ENCODE measurements around the gene AGPAT4.
A peak's percentile ranks its signal among the peaks of the same experiment; 100 is the strongest.

AGPAT4 gene

GRCh38 chr6:161212902-161213301 is 61.0 kb downstream of the AGPAT4 start:
- DNase-seq: no peak

GRCh38 chr6:161211380-161212035 is 62.4 kb downstream of the AGPAT4 start:
- CTCF ChIA-PET: interaction anchor here (0.9 to 1.7 kb wide), 3 partner anchors 10 to 27 kb away, joined by 3 to 4 read pairs (median 3); no protein-coding TSS in a partner anchor
- no peaks in the 10 kb centered on the region for H3K4me1 ChIP-seq (ENCODE audit: control extremely low read depth in 1 of 4, control insufficient read depth in 4 of 4, insufficient read depth in 4 of 4, low read length in 3 of 4)
- POLR2A ChIA-PET: no interaction called here
- H3K4me3 ChIP-seq (ENCODE audit: control insufficient read depth in 1 of 7, extremely low read depth in 1 of 7, insufficient read depth in 4 of 7, low read depth in 2 of 7, low read length in 6 of 7): no peak overlapping the region
- WGBS (ENCODE audit: insufficient coverage): 100% methylated on average over 1 of the region's 3 CpGs
- peaks cover 3 to 19% (median 7%) of the 10 kb centered on the region in 5 experiments for H3K9me3 ChIP-seq (ENCODE audit: control extremely low read depth in 1 of 5, control insufficient read depth in 4 of 5, insufficient read depth in 2 of 5, low read depth in 1 of 5, low read length in 4 of 5)
- H3K27me3 ChIP-seq (replicated peaks in 2 of 5; ENCODE audit: control insufficient read depth in 4 of 5, insufficient read depth in 5 of 5, low read length in 4 of 5): no peaks in the 10 kb centered on the region
- no peak for DNase-seq
- H3K36me3 ChIP-seq (ENCODE audit: control insufficient read depth in 4 of 4, insufficient read depth in 4 of 4, low read length in 3 of 4): peaks cover 2 to 18% (median 5%) of the 10 kb centered on the region in 4 experiments
- H3K27ac ChIP-seq (ENCODE audit: insufficient read depth in 1 of 2, low read depth in 1 of 2, low read length in 2 of 2, poor library complexity in 1 of 2, severe bottlenecking in 2 of 2): no peak overlapping the region

More at GRCh38 chr6:161212902-161213301, 61.0 kb downstream of the AGPAT4 start:
- WGBS (ENCODE audit: insufficient coverage): no CpG with 5 or more reads among the region's 1 CpG
- CTCF ChIA-PET: interaction anchor here (1.7 kb wide), 1 partner anchor 12 kb away, joined by 4 read pairs; no protein-coding TSS in a partner anchor
- Histone ChIP-seq H3K27me3 (replicated peaks in 2 of 5; ENCODE audit: control insufficient read depth in 4 of 5, insufficient read depth in 5 of 5, low read length in 4 of 5) (no peaks in the 10 kb centered on the region), H3K9me3 (ENCODE audit: control extremely low read depth in 1 of 5, control insufficient read depth in 4 of 5, insufficient read depth in 2 of 5, low read depth in 1 of 5, low read length in 4 of 5) (peaks cover 3 to 19% (median 7%) of the 10 kb centered on the region in 5 experiments), H3K27ac (ENCODE audit: insufficient read depth in 1 of 2, low read depth in 1 of 2, low read length in 2 of 2, poor library complexity in 1 of 2, severe bottlenecking in 2 of 2) (no peak overlapping the region), H3K4me3 (ENCODE audit: control insufficient read depth in 1 of 7, extremely low read depth in 1 of 7, insufficient read depth in 4 of 7, low read depth in 2 of 7, low read length in 6 of 7) (no peak overlapping the region), H3K36me3 (ENCODE audit: control insufficient read depth in 4 of 4, insufficient read depth in 4 of 4, low read length in 3 of 4) (peaks cover 3 to 27% (median 10%) of the 10 kb centered on the region in 4 experiments), H3K4me1 (ENCODE audit: control extremely low read depth in 1 of 4, control insufficient read depth in 4 of 4, insufficient read depth in 4 of 4, low read length in 3 of 4) (no peaks in the 10 kb centered on the region)
- POLR2A ChIA-PET: no interaction called here

- WGBS (ENCODE audit: insufficient coverage): no CpG with 5 or more reads among the region's 2 CpGs
- H3K27ac ChIP-seq (ENCODE audit: insufficient read depth in 1 of 2, low read depth in 1 of 2, low read length in 2 of 2, poor library complexity in 1 of 2, severe bottlenecking in 2 of 2): no peak overlapping the region
- ChIA-PET POLR2A (no interaction called here), CTCF (interaction anchor here (0.9 to 1.5 kb wide), 4 partner anchors 18 to 157 kb away, joined by 3 read pairs; no protein-coding TSS in a partner anchor)
- peaks cover 0 to 11% (median 2%) of the 10 kb centered on the region in 4 experiments for H3K36me3 ChIP-seq (ENCODE audit: control insufficient read depth in 4 of 4, insufficient read depth in 4 of 4, low read length in 3 of 4)
- no peak overlapping the region for H3K4me3 ChIP-seq (ENCODE audit: control insufficient read depth in 1 of 7, extremely low read depth in 1 of 7, insufficient read depth in 4 of 7, low read depth in 2 of 7, low read length in 6 of 7)
- no peak for DNase-seq
- H3K4me1 ChIP-seq (ENCODE audit: control extremely low read depth in 1 of 4, control insufficient read depth in 4 of 4, insufficient read depth in 4 of 4, low read length in 3 of 4): no peaks in the 10 kb centered on the region
- peaks cover 3 to 15% (median 5%) of the 10 kb centered on the region in 5 experiments for H3K9me3 ChIP-seq (ENCODE audit: control extremely low read depth in 1 of 5, control insufficient read depth in 4 of 5, insufficient read depth in 2 of 5, low read depth in 1 of 5, low read length in 4 of 5)
- no peaks in the 10 kb centered on the region for H3K27me3 ChIP-seq (replicated peaks in 2 of 5; ENCODE audit: control insufficient read depth in 4 of 5, insufficient read depth in 5 of 5, low read length in 4 of 5)
These were observed 63.0 kb downstream of the AGPAT4 start for GRCh38 chr6:161210857-161211256.

GRCh38 chr6:161207200-161207599 is 66.7 kb downstream of the AGPAT4 start:
- CTCF ChIA-PET: interaction anchor here (1.3 to 1.5 kb wide), 3 partner anchors 8 to 12 kb away, joined by 3 to 4 read pairs (median 3); no protein-coding TSS in a partner anchor

GRCh38 chr6:161204866-161205557 is 68.8 kb downstream of the AGPAT4 start:
- no peak for DNase-seq
- CTCF ChIA-PET: interaction anchor here (1.5 kb wide), 1 partner anchor 18 kb away, joined by 3 read pairs; no protein-coding TSS in a partner anchor
- H3K36me3 ChIP-seq (ENCODE audit: control insufficient read depth in 4 of 4, insufficient read depth in 4 of 4, low read length in 3 of 4): peaks cover 0 to 3% (median 0%) of the 10 kb centered on the region in 4 experiments
- H3K27ac ChIP-seq (ENCODE audit: insufficient read depth in 1 of 2, low read depth in 1 of 2, low read length in 2 of 2, poor library complexity in 1 of 2, severe bottlenecking in 2 of 2): no peak overlapping the region
- 84% methylated on average over 11 of the region's 11 CpGs for WGBS (ENCODE audit: insufficient coverage)
- POLR2A ChIA-PET: no interaction called here
- peaks cover 0 to 2% (median 0%) of the 10 kb centered on the region in 5 experiments for H3K9me3 ChIP-seq (ENCODE audit: control extremely low read depth in 1 of 5, control insufficient read depth in 4 of 5, insufficient read depth in 2 of 5, low read depth in 1 of 5, low read length in 4 of 5)
- peaks cover 3 to 17% (median 15%) of the 10 kb centered on the region in 4 experiments for H3K4me1 ChIP-seq (ENCODE audit: control extremely low read depth in 1 of 4, control insufficient read depth in 4 of 4, insufficient read depth in 4 of 4, low read length in 3 of 4)
- no peak overlapping the region for H3K4me3 ChIP-seq (ENCODE audit: control insufficient read depth in 1 of 7, extremely low read depth in 1 of 7, insufficient read depth in 4 of 7, low read depth in 2 of 7, low read length in 6 of 7)
- H3K27me3 ChIP-seq (replicated peaks in 2 of 5; ENCODE audit: control insufficient read depth in 4 of 5, insufficient read depth in 5 of 5, low read length in 4 of 5): no peaks in the 10 kb centered on the region

More at GRCh38 chr6:161207200-161207599, 66.7 kb downstream of the AGPAT4 start:
- DNase-seq: no peak
- no CpG with 5 or more reads among the region's 4 CpGs for WGBS (ENCODE audit: insufficient coverage)
- H3K27ac ChIP-seq (ENCODE audit: insufficient read depth in 1 of 2, low read depth in 1 of 2, low read length in 2 of 2, poor library complexity in 1 of 2, severe bottlenecking in 2 of 2): no peak overlapping the region
- POLR2A ChIA-PET: no interaction called here
- H3K27me3 ChIP-seq (replicated peaks in 2 of 5; ENCODE audit: control insufficient read depth in 4 of 5, insufficient read depth in 5 of 5, low read length in 4 of 5): no peaks in the 10 kb centered on the region
- no peaks in the 10 kb centered on the region for H3K4me1 ChIP-seq (ENCODE audit: control extremely low read depth in 1 of 4, control insufficient read depth in 4 of 4, insufficient read depth in 4 of 4, low read length in 3 of 4)
- H3K4me3 ChIP-seq (ENCODE audit: control insufficient read depth in 1 of 7, extremely low read depth in 1 of 7, insufficient read depth in 4 of 7, low read depth in 2 of 7, low read length in 6 of 7): no peak overlapping the region
- peaks cover 0 to 5% (median 2%) of the 10 kb centered on the region in 5 experiments for H3K9me3 ChIP-seq (ENCODE audit: control extremely low read depth in 1 of 5, control insufficient read depth in 4 of 5, insufficient read depth in 2 of 5, low read depth in 1 of 5, low read length in 4 of 5)
- H3K36me3 ChIP-seq (ENCODE audit: control insufficient read depth in 4 of 4, insufficient read depth in 4 of 4, low read length in 3 of 4): peaks cover 0 to 3% (median 0%) of the 10 kb centered on the region in 4 experiments

GRCh38 chr6:161200610-161201370 is 73.1 kb downstream of the AGPAT4 start:
- Histone ChIP-seq H3K4me1 (ENCODE audit: control extremely low read depth in 1 of 4, control insufficient read depth in 4 of 4, insufficient read depth in 4 of 4, low read length in 3 of 4) (peaks cover 3 to 23% (median 19%) of the 10 kb centered on the region in 4 experiments), H3K27me3 (replicated peaks in 2 of 5; ENCODE audit: control insufficient read depth in 4 of 5, insufficient read depth in 5 of 5, low read length in 4 of 5) (no peaks in the 10 kb centered on the region), H3K27ac (ENCODE audit: insufficient read depth in 1 of 2, low read depth in 1 of 2, low read length in 2 of 2, poor library complexity in 1 of 2, severe bottlenecking in 2 of 2) (no peak overlapping the region), H3K36me3 (ENCODE audit: control insufficient read depth in 4 of 4, insufficient read depth in 4 of 4, low read length in 3 of 4) (no peaks in the 10 kb centered on the region), H3K9me3 (ENCODE audit: control extremely low read depth in 1 of 5, control insufficient read depth in 4 of 5, insufficient read depth in 2 of 5, low read depth in 1 of 5, low read length in 4 of 5) (no peaks in the 10 kb centered on the region), H3K4me3 (ENCODE audit: control insufficient read depth in 1 of 7, extremely low read depth in 1 of 7, insufficient read depth in 4 of 7, low read depth in 2 of 7, low read length in 6 of 7) (no peak overlapping the region)
- peak; percentile 14 to 70 (median 52) for DNase-seq
- ChIA-PET CTCF (interaction anchor here (0.8 to 1.6 kb wide), 7 partner anchors 10 to 99 kb away, joined by 3 to 7 read pairs (median 4); no protein-coding TSS in a partner anchor), POLR2A (no interaction called here)
- WGBS (ENCODE audit: insufficient coverage): 36% methylated on average over 8 of the region's 8 CpGs
